K562 (cell line): ENCODE data around the gene NDOR1. TPM values are rescaled to one million over a fixed set of nuclear protein-coding genes. Genes with fewer than 3 reads are reported as not detected.
A peak's percentile ranks its signal among the peaks of the same experiment; 100 is the strongest.

Source experiments
- ATAC-seq: fragments of 200-7000 bp; cut with Tn5 transposase; 3 replicates; pipeline ENCODE4 v1.9.1; 2020; ENCODE audit warnings: moderate library complexity
- BruUV-seq: library from RNA; stranded (reverse); fragments of 400-500 nt; replicated peaks from 2 replicates; lab custom pipeline; 2021; lab: Mats Ljungman, UMichigan
- CTCF ChIA-PET: fragments of 300-600 bp; formaldehyde crosslinking; extraction: SDS; loops from one replicate; lab custom pipeline; 2021; ENCODE audit warnings: low intra/inter-chr PET ratio; lab: Yijun Ruan, JAX
- POLR2A ChIA-PET: fragments of 300-600, 350-650 bp; sonication (Branson Sonifier 250); formaldehyde crosslinking; extraction: SDS; loops from one replicate; lab custom pipeline; 2021; ENCODE audit warnings: antibody characterized with exemption, inconsistent platforms; lab: Yijun Ruan, JAX
- DNase-seq, 4 experiments: peaks; one replicate each; pipeline versions ENCODE4 v3.0.0 to v3.0.0-alpha.2; 2011 to 2018; ENCODE audit warnings: low spot score in 3 of 4, mixed read lengths in 3 of 4; ENCODE audit errors: extremely low read depth in 1 of 4
- FAIRE-seq: peaks from 2 replicates; lab custom pipeline; 2011; peaks lifted over from hg19 to GRCh38; lab: Jason Lieb, UNC
- H2AFZ ChIP-seq: 2 replicates; pipeline ENCODE4 v1.6.0; 2011; ENCODE audit warnings: low read depth, low read length, control low read depth, inconsistent platforms
- H3K27ac ChIP-seq: fragments of 200-600 bp; 3 replicates; pipeline ENCODE4 v1.8.0; 2011; ENCODE audit warnings: low read depth, mild to moderate bottlenecking, control low read depth, inconsistent platforms, low read length, moderate library complexity, mixed read lengths; ENCODE audit errors: extremely low read depth
- H3K27me3 ChIP-seq, 2 experiments: fragments of 300-600 bp in 1 of 2; 2 replicates in 1 of 2; 3 replicates in 1 of 2; pipeline versions ENCODE4 v1.6.0 to v1.8.0; 2011; ENCODE audit warnings: inconsistent platforms in 2 of 2, low read length in 2 of 2, mild to moderate bottlenecking in 1 of 2, mixed read lengths in 1 of 2, moderate library complexity in 1 of 2; ENCODE audit not compliant: control insufficient read depth in 2 of 2, insufficient read depth in 2 of 2
- H3K36me3 ChIP-seq: fragments of 300-600 bp; 3 replicates; pipeline ENCODE4 v1.8.0; 2011; ENCODE audit warnings: mild to moderate bottlenecking, low read length, inconsistent platforms; ENCODE audit not compliant: control insufficient read depth, insufficient read depth
- H3K4me1 ChIP-seq, 2 experiments: fragments of 200-600 bp in 1 of 2; replicated peaks in 1 of 2; 2 replicates in 1 of 2; 3 replicates in 1 of 2; pipeline versions ENCODE4 v1.5.1 to v1.8.0; 2011; ENCODE audit warnings: inconsistent platforms in 2 of 2, low read length in 2 of 2, mild to moderate bottlenecking in 1 of 2, mixed read lengths in 1 of 2, moderate library complexity in 1 of 2; ENCODE audit not compliant: control insufficient read depth in 2 of 2, insufficient read depth in 2 of 2
- H3K4me2 ChIP-seq: 2 replicates; pipeline ENCODE4 v1.6.1; 2011; ENCODE audit warnings: low read length, control low read depth, inconsistent platforms, mixed read lengths; ENCODE audit not compliant: insufficient read depth
- H3K4me3 ChIP-seq: fragments of 200-600 bp; sonication (generic), shearing (Covaris generic); 2 replicates; pipeline ENCODE4 v1.5.1; 2016; ENCODE audit warnings: control low read depth, inconsistent platforms
- H3K79me2 ChIP-seq: fragments of 200-600 bp; 3 replicates; pipeline ENCODE4 v1.8.0; 2011; ENCODE audit warnings: low read length, inconsistent platforms; ENCODE audit not compliant: control insufficient read depth, insufficient read depth
- H3K9ac ChIP-seq, 2 experiments: 2 replicates each; pipeline versions ENCODE4 v1.6.0 to v1.6.1; 2011; ENCODE audit warnings: low read depth in 2 of 2, low read length in 2 of 2, control low read depth in 1 of 2, inconsistent platforms in 1 of 2, mild to moderate bottlenecking in 1 of 2, mixed read lengths in 1 of 2; ENCODE audit not compliant: insufficient read depth in 1 of 2
- H3K9me1 ChIP-seq: one replicate; pipeline ENCODE4 v1.6.0; 2011; ENCODE audit warnings: inconsistent platforms, mild to moderate bottlenecking, low read length, moderate library complexity; ENCODE audit not compliant: control insufficient read depth, insufficient read depth
- H3K9me3 ChIP-seq: replicated peaks from 2 replicates; pipeline ENCODE4 v1.5.1; 2011; ENCODE audit warnings: low read depth, low read length, inconsistent platforms; ENCODE audit not compliant: control insufficient read depth, insufficient read depth
- H4K20me1 ChIP-seq: replicated peaks from 2 replicates; pipeline ENCODE4 v1.6.1; 2011; ENCODE audit warnings: low read length, inconsistent platforms, mixed read lengths; ENCODE audit not compliant: control insufficient read depth, insufficient read depth
- CEBPG ChIP-seq, 3 experiments: fragments of 200-800 bp in 1 of 3; sonication (Bioruptor generic) in 1 of 3; sonication (generic) in 1 of 3; formaldehyde crosslinking in 1 of 3; IDR thresholded peaks in 2 of 3; conservative IDR thresholded peaks in 1 of 3; 2 replicates each; pipeline versions ENCODE4 v1.6.1 to v1.8.0; 2016 to 2022; ENCODE audit warnings: missing compliant biosample characterization in 2 of 3, missing genetic modification characterization in 2 of 3, mild to moderate bottlenecking in 1 of 3, missing genetic modification reagents in 1 of 3
- HDAC2 ChIP-seq: fragments of 450-650 bp; IDR thresholded peaks from 2 replicates; pipeline ENCODE4 v1.6.1; 2016; ENCODE audit warnings: mild to moderate bottlenecking
- RFX5 ChIP-seq: IDR thresholded peaks from 2 replicates; pipeline ENCODE4 v1.6.1; 2011; ENCODE audit warnings: low read depth, mild to moderate bottlenecking, improper control_type of control experiment, low read length
- SETDB1 ChIP-seq: IDR thresholded peaks from one replicate; pipeline ENCODE4 v1.6.1; 2012; ENCODE audit warnings: low read length, control low read depth, inconsistent platforms
- SMAD2 ChIP-seq: fragments of 150-350 bp; IDR thresholded peaks from 2 replicates; pipeline ENCODE4 v1.6.1; 2014; ENCODE audit warnings: low read depth, mild to moderate bottlenecking, low read length
- TCF7 ChIP-seq: sonication (generic); IDR thresholded peaks from 2 replicates; pipeline ENCODE4 v1.6.1; 2016; ENCODE audit warnings: antibody characterized with exemption, borderline replicate concordance
- ZNF239 ChIP-seq: fragments of 250-450 bp; sonication (Bioruptor Pico); IDR thresholded peaks from 2 replicates; pipeline ENCODE4 v1.4.0; 2020; ENCODE audit warnings: mild to moderate bottlenecking
- whole genome bisulfite sequencing: fragments of 100-300 bp; shearing (Covaris generic); methylation state at CpG from one replicate; pipeline ENCODE4 v1.1.6; 2016; ENCODE audit warnings: low coverage, mixed read lengths; ENCODE audit not compliant: insufficient coverage; ENCODE audit errors: missing lambda C conversion rate; 5-methylcytosine and 5-hydroxymethylcytosine counted together
- in situ Hi-C: fragments of 300-500 bp; cut with MboI; formaldehyde crosslinking; loops from 4 replicates; pipeline ENCODE4 v1.15.0; 2018; ENCODE audit warnings: inconsistent platforms, mixed read lengths
- intact Hi-C: fragments of 100-400 bp; cut with micrococcal nuclease; formaldehyde crosslinking; loops from 2 replicates; pipeline ENCODE4 v1.14.2; 2022
- polyA plus RNA-seq, 8 experiments: library from polyadenylated mRNA; depleted of rRNA in 4 of 8; stranded (reverse) in 5 of 8; unstranded in 3 of 8; fragments of >200 nt; fragmentation: Nextera tagmentation in 2 of 8; fragmentation: Illumina TruSeq in 1 of 8; extraction: Ambion mirVana in 2 of 8; extraction: Trizol in 1 of 8; gene quantifications; 2 replicates each; pipeline versions ENCODE4 v1.2.1 to v1.2.3, GENCODE V29; 2011 to 2014; ENCODE audit warnings: inconsistent platforms in 1 of 8, missing spikeins in 1 of 8
- total RNA-seq, 7 experiments: library from RNA; depleted of rRNA in 6 of 7; stranded (reverse); fragments of >200 nt in 6 of 7; fragmentation: Illumina TruSeq in 2 of 7; extraction: Trizol in 2 of 7; gene quantifications; 2 replicates each; pipeline versions ENCODE4 v1.2.1 to v1.2.3, GENCODE V29; 2011 to 2021; ENCODE audit warnings: low replicate concordance in 1 of 7
- TF ChIP-seq, protein P1 (sequence below): fragments of 450-650 bp; formaldehyde crosslinking; IDR thresholded peaks from 2 replicates; pipeline ENCODE4 v1.4.0; 2020; ENCODE audit warnings: mild to moderate bottlenecking, moderate library complexity
- TF ChIP-seq, protein P2 (sequence below): fragments of 450-650 bp; IDR thresholded peaks from 2 replicates; pipeline ENCODE4 v1.6.1; 2017; ENCODE audit warnings: mild to moderate bottlenecking, moderate library complexity
- TF ChIP-seq, protein P3 (sequence below): fragments of 450-650 bp; IDR thresholded peaks from 2 replicates; pipeline ENCODE4 v1.6.1; 2016; ENCODE audit warnings: low read depth
- TF ChIP-seq, protein P4 (sequence below): fragments of 250-450 bp; sonication (Bioruptor Pico); IDR thresholded peaks from 2 replicates; pipeline ENCODE4 v1.8.0; 2021; ENCODE audit warnings: borderline replicate concordance, mild to moderate bottlenecking, moderate library complexity; ENCODE audit not compliant: poor library complexity, severe bottlenecking

The NDOR1 gene
- total and polyA plus RNA-seq, 9 of the 15 experiments (the other 6 are each of a cell fraction or from before 2014, with no cell fraction given) = 0.06 to 36.9 (median 6.9) TPM

DNA sequence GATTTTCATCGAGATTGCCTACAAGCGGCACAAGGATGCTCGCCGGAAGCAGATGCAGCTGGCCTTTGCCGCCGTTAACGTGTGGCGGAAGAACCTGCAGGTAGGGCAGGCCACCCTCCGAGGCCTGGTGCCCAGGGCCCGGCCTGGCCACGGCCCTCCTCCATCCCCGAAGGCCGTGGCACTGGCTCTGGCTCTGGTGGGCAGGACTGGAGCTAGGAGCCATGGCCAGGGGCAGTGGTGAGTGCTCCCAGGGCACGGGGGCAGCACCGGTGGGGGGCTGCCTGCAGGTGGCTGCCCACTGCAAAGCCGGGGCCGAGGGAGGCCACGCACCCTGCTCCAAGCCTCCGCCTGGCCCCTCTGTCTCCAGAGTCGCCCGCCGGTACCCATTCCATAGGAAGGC lies 41.7 kb upstream of the NDOR1 start:
- Histone ChIP-seq H3K27ac (no peak overlapping the region), H3K27me3 (peaks cover 22 to 31% of the 10 kb centered on the region in 2 experiments; a peak in 4 of 5 replicates), H3K4me1 (peaks cover 3 to 97% of the 10 kb centered on the region in 2 experiments; a peak in 4 of 5 replicates), H3K36me3 (no peaks in the 10 kb centered on the region), H3K9me1 (no peaks in the 10 kb centered on the region), H3K4me2 (peak overlapping the region; percentile 63; the same call in 1 of the 2 replicates), H3K4me3 (no peak overlapping the region), H3K9me3 (no peaks in the 10 kb centered on the region), H4K20me1 (peaks cover 3% of the 10 kb centered on the region; the same call in 1 of the 2 replicates), H3K79me2 (no peaks in the 10 kb centered on the region), H2AFZ (no peak overlapping the region), H3K9ac (peak overlapping the region in 1 of 2 experiments; percentile 55; a peak in 1 of 4 replicates)
- no TSS peak for BruUV-seq
- intact Hi-C loops (no loop called here), in situ Hi-C loops (no loop called here)
- FAIRE-seq (no peak), DNase-seq (no peak), ATAC-seq (no peak)
- POLR2A ChIA-PET = no interaction called here
- CTCF ChIA-PET = no interaction called here
- WGBS = 59% methylated on average over 22 of the region's 22 CpGs
- TF ChIP-seq RFX5 (no peak), ZNF239 (CRISPR knock-in tag) (no peak), TCF7 (no peak), HDAC2 (no peak), CEBPG (CRISPR knock-in tag; IDR thresholded peaks at IDR 0.05) (no peak), CEBPG (tag; conservative IDR thresholded peaks at IDR 0.05 in 1 of 2, IDR thresholded peaks at IDR 0.05 in 1 of 2) (no peak), SMAD2 (no peak), SETDB1 (no peak)
- TF ChIP-seq, protein P1, sequence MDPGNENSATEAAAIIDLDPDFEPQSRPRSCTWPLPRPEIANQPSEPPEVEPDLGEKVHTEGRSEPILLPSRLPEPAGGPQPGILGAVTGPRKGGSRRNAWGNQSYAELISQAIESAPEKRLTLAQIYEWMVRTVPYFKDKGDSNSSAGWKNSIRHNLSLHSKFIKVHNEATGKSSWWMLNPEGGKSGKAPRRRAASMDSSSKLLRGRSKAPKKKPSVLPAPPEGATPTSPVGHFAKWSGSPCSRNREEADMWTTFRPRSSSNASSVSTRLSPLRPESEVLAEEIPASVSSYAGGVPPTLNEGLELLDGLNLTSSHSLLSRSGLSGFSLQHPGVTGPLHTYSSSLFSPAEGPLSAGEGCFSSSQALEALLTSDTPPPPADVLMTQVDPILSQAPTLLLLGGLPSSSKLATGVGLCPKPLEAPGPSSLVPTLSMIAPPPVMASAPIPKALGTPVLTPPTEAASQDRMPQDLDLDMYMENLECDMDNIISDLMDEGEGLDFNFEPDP (CRISPR knock-in tag) = no peak
- TF ChIP-seq, protein P2, sequence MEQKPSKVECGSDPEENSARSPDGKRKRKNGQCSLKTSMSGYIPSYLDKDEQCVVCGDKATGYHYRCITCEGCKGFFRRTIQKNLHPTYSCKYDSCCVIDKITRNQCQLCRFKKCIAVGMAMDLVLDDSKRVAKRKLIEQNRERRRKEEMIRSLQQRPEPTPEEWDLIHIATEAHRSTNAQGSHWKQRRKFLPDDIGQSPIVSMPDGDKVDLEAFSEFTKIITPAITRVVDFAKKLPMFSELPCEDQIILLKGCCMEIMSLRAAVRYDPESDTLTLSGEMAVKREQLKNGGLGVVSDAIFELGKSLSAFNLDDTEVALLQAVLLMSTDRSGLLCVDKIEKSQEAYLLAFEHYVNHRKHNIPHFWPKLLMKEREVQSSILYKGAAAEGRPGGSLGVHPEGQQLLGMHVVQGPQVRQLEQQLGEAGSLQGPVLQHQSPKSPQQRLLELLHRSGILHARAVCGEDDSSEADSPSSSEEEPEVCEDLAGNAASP = no peak
- TF ChIP-seq, protein P3, sequence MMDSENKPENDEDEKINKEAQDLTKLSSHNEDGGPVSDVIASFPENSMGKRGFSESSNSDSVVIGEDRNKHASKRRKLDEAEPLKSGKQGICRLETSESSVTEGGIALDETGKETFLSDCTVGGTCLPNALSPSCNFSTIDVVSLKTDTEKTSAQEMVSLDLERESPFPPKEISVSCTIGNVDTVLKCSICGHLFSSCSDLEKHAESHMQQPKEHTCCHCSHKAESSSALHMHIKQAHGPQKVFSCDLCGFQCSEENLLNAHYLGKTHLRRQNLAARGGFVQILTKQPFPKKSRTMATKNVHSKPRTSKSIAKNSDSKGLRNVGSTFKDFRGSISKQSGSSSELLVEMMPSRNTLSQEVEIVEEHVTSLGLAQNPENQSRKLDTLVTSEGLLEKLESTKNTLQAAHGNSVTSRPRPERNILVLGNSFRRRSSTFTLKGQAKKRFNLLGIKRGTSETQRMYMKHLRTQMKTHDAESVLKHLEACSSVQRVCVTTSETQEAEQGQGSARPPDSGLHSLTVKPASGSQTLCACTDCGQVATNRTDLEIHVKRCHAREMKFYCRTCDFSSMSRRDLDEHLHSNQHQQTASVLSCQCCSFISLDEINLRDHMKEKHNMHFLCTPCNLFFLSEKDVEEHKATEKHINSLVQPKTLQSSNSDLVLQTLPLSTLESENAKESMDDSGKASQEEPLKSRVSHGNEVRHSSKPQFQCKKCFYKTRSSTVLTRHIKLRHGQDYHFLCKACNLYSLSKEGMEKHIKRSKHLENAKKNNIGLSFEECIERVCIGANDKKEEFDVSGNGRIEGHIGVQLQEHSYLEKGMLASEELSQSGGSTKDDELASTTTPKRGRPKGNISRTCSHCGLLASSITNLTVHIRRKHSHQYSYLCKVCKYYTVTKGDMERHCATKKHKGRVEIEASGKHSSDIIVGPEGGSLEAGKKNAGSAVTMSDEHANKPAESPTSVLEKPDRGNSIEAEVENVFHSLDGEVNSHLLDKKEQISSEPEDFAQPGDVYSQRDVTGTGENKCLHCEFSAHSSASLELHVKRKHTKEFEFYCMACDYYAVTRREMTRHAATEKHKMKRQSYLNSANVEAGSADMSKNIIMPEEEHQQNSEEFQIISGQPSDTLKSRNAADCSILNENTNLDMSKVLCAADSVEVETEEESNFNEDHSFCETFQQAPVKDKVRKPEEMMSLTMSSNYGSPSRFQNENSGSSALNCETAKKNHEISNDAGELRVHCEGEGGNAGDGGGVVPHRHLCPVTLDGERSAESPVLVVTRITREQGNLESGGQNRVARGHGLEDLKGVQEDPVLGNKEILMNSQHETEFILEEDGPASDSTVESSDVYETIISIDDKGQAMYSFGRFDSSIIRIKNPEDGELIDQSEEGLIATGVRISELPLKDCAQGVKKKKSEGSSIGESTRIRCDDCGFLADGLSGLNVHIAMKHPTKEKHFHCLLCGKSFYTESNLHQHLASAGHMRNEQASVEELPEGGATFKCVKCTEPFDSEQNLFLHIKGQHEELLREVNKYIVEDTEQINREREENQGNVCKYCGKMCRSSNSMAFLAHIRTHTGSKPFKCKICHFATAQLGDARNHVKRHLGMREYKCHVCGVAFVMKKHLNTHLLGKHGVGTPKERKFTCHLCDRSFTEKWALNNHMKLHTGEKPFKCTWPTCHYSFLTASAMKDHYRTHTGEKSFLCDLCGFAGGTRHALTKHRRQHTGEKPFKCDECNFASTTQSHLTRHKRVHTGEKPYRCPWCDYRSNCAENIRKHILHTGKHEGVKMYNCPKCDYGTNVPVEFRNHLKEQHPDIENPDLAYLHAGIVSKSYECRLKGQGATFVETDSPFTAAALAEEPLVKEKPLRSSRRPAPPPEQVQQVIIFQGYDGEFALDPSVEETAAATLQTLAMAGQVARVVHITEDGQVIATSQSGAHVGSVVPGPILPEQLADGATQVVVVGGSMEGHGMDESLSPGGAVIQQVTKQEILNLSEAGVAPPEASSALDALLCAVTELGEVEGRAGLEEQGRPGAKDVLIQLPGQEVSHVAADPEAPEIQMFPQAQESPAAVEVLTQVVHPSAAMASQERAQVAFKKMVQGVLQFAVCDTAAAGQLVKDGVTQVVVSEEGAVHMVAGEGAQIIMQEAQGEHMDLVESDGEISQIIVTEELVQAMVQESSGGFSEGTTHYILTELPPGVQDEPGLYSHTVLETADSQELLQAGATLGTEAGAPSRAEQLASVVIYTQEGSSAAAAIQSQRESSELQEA = no peak
- TF ChIP-seq, protein P4, sequence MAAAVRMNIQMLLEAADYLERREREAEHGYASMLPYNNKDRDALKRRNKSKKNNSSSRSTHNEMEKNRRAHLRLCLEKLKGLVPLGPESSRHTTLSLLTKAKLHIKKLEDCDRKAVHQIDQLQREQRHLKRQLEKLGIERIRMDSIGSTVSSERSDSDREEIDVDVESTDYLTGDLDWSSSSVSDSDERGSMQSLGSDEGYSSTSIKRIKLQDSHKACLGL = no peak
